HepG2 (cell line): ENCODE measurements around the gene STH. TPM values are rescaled to one million over a fixed set of nuclear protein-coding genes. Genes with fewer than 3 reads are reported as not detected.

ENCODE experiments used
- ETV5 ChIP-seq: IDR thresholded peaks from 2 replicates; pipeline ENCODE4 v1.6.1; 2018; ENCODE audit warnings: missing biosample characterization, missing genetic modification reagents, inconsistent platforms, borderline replicate concordance
- EZH2 ChIP-seq: conservative IDR thresholded peaks from 2 replicates; pipeline ENCODE4 v1.6.1; 2012; ENCODE audit warnings: mild to moderate bottlenecking, low read depth, low read length, moderate library complexity
- GPN1 ChIP-seq: sonication (generic); formaldehyde crosslinking; IDR thresholded peaks from 2 replicates; pipeline ENCODE4 v1.5.1; 2020; ENCODE audit warnings: missing genetic modification reagents, borderline replicate concordance
- GZF1 ChIP-seq: sonication (generic); formaldehyde crosslinking; IDR thresholded peaks from 2 replicates; pipeline ENCODE4 v1.5.1; 2020; ENCODE audit warnings: mild to moderate bottlenecking, missing genetic modification reagents
- MZF1 ChIP-seq: sonication (generic); formaldehyde crosslinking; IDR thresholded peaks from 2 replicates; pipeline ENCODE4 v1.8.1; 2023; ENCODE audit warnings: mild to moderate bottlenecking, missing genetic modification reagents, borderline replicate concordance
- NFYB ChIP-seq: sonication (generic); formaldehyde crosslinking; IDR thresholded peaks from 2 replicates; pipeline ENCODE4 v1.4.0; 2020; ENCODE audit warnings: missing genetic modification reagents
- SKI ChIP-seq: fragments of 450-650 bp; IDR thresholded peaks from one replicate; pipeline ENCODE4 v1.6.1; 2018; ENCODE audit warnings: mild to moderate bottlenecking; ENCODE audit not compliant: partially characterized antibody
- SPEN ChIP-seq: sonication (generic); formaldehyde crosslinking; IDR thresholded peaks from 2 replicates; pipeline ENCODE4 v1.5.1; 2020; ENCODE audit warnings: low read depth, mild to moderate bottlenecking, missing genetic modification reagents
- XRCC5 ChIP-seq: fragments of 200-400 bp; formaldehyde crosslinking; optimal IDR thresholded peaks from 2 replicates; pipeline ENCODE3; 2017; ENCODE audit warnings: mild to moderate bottlenecking, low read length
- ZNF432 ChIP-seq: sonication (generic); formaldehyde crosslinking; IDR thresholded peaks from 2 replicates; pipeline ENCODE4 v1.5.0; 2020; ENCODE audit warnings: missing genetic modification reagents, mild to moderate bottlenecking, borderline replicate concordance
- ZNF496 ChIP-seq: sonication (generic); formaldehyde crosslinking; IDR thresholded peaks from 2 replicates; pipeline ENCODE4 v1.8.1; 2023; ENCODE audit warnings: mild to moderate bottlenecking, moderate library complexity, missing genetic modification reagents; ENCODE audit not compliant: insufficient replicate concordance
- ZNF607 ChIP-seq: sonication (generic); formaldehyde crosslinking; IDR thresholded peaks from 2 replicates; pipeline ENCODE4 v1.5.1; 2020; ENCODE audit warnings: missing genetic modification reagents, mild to moderate bottlenecking, borderline replicate concordance
- ZNF737 ChIP-seq: sonication (generic); formaldehyde crosslinking; IDR thresholded peaks from 2 replicates; pipeline ENCODE4 v1.5.0; 2020; ENCODE audit warnings: missing genetic modification reagents, mild to moderate bottlenecking, borderline replicate concordance
- polyA plus RNA-seq, 8 experiments: library from polyadenylated mRNA; depleted of rRNA in 3 of 8; stranded (reverse) in 7 of 8; unstranded in 1 of 8; fragments of >200 nt; fragmentation: Illumina TruSeq in 4 of 8; extraction: Trizol in 4 of 8; gene quantifications; 2 replicates each; pipeline versions ENCODE4 v1.2.1 to v1.2.3, GENCODE V29; 2011 to 2016; ENCODE audit warnings: low read depth in 4 of 8, missing spikeins in 1 of 8, mixed read lengths in 1 of 8; ENCODE audit not compliant: insufficient read depth in 1 of 8
- total RNA-seq, 5 experiments: library from RNA; depleted of rRNA; stranded (reverse); fragments of >200 nt; fragmentation: Illumina TruSeq; extraction: Trizol; gene quantifications; 2 replicates each; pipeline ENCODE4 v1.2.3, GENCODE V29; 2016; ENCODE audit warnings: low read depth in 1 of 5
- TF ChIP-seq, protein P1 (sequence below): sonication (generic); formaldehyde crosslinking; conservative IDR thresholded peaks from 2 replicates; pipeline ENCODE4 v1.4.0; 2020; ENCODE audit warnings: mild to moderate bottlenecking, missing genetic modification reagents, moderate library complexity
- TF ChIP-seq, protein P2 (sequence below): sonication (generic); formaldehyde crosslinking; IDR thresholded peaks from 2 replicates; pipeline ENCODE4; 2020; ENCODE audit warnings: missing genetic modification reagents, mild to moderate bottlenecking, borderline replicate concordance
- TF ChIP-seq, protein P3 (sequence below): sonication (generic); formaldehyde crosslinking; conservative IDR thresholded peaks from 2 replicates; pipeline ENCODE4 v1.4.0; 2020; ENCODE audit warnings: missing genetic modification reagents
- TF ChIP-seq, protein P4 (sequence below): sonication (generic); formaldehyde crosslinking; IDR thresholded peaks from 2 replicates; pipeline ENCODE4 v1.8.0; 2023; ENCODE audit warnings: mild to moderate bottlenecking, missing genetic modification reagents

STH gene
- total and polyA plus RNA-seq, 2 of the 13 experiments (the other 11 are each of a cell fraction or from before 2014, with no cell fraction given): not detected

DNA sequence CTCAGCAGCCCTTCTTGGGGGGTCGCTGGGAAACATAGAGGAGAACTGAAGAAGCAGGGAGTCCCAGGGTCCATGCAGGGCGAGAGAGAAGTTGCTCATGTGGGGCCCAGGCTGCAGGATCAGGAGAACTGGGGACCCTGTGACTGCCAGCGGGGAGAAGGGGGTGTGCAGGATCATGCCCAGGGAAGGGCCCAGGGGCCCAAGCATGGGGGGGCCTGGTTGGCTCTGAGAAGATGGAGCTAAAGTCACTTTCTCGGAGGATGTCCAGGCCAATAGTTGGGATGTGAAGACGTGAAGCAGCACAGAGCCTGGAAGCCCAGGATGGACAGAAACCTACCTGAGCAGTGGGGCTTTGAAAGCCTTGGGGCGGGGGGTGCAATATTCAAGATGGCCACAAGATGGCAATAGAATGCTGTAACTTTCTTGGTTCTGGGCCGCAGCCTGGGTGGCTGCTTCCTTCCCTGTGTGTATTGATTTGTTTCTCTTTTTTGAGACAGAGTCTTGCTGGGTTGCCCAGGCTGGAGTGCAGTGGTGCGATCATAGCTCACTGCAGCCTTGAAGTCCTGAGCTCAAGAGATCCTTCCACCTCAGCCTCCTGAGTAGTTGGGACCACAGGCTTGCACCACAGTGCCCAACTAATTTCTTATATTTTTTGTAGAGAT, 3.4 kb downstream of the STH start (continued):
- peak; percentile 48; the same call in 1 of the 2 replicates for TF ChIP-seq ETV5 (CRISPR knock-in tag)
- TF ChIP-seq XRCC5: peak; percentile 61
- TF ChIP-seq SPEN (CRISPR knock-in tag): no peak
- TF ChIP-seq, protein P1, sequence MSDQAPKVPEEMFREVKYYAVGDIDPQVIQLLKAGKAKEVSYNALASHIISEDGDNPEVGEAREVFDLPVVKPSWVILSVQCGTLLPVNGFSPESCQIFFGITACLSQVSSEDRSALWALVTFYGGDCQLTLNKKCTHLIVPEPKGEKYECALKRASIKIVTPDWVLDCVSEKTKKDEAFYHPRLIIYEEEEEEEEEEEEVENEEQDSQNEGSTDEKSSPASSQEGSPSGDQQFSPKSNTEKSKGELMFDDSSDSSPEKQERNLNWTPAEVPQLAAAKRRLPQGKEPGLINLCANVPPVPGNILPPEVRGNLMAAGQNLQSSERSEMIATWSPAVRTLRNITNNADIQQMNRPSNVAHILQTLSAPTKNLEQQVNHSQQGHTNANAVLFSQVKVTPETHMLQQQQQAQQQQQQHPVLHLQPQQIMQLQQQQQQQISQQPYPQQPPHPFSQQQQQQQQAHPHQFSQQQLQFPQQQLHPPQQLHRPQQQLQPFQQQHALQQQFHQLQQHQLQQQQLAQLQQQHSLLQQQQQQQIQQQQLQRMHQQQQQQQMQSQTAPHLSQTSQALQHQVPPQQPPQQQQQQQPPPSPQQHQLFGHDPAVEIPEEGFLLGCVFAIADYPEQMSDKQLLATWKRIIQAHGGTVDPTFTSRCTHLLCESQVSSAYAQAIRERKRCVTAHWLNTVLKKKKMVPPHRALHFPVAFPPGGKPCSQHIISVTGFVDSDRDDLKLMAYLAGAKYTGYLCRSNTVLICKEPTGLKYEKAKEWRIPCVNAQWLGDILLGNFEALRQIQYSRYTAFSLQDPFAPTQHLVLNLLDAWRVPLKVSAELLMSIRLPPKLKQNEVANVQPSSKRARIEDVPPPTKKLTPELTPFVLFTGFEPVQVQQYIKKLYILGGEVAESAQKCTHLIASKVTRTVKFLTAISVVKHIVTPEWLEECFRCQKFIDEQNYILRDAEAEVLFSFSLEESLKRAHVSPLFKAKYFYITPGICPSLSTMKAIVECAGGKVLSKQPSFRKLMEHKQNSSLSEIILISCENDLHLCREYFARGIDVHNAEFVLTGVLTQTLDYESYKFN: 0 out of 2 replicates have a peak, but pooled peaks have one; percentile 7
- TF ChIP-seq, protein P2, sequence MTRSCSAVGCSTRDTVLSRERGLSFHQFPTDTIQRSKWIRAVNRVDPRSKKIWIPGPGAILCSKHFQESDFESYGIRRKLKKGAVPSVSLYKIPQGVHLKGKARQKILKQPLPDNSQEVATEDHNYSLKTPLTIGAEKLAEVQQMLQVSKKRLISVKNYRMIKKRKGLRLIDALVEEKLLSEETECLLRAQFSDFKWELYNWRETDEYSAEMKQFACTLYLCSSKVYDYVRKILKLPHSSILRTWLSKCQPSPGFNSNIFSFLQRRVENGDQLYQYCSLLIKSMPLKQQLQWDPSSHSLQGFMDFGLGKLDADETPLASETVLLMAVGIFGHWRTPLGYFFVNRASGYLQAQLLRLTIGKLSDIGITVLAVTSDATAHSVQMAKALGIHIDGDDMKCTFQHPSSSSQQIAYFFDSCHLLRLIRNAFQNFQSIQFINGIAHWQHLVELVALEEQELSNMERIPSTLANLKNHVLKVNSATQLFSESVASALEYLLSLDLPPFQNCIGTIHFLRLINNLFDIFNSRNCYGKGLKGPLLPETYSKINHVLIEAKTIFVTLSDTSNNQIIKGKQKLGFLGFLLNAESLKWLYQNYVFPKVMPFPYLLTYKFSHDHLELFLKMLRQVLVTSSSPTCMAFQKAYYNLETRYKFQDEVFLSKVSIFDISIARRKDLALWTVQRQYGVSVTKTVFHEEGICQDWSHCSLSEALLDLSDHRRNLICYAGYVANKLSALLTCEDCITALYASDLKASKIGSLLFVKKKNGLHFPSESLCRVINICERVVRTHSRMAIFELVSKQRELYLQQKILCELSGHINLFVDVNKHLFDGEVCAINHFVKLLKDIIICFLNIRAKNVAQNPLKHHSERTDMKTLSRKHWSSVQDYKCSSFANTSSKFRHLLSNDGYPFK: no peak
- TF ChIP-seq, protein P3, sequence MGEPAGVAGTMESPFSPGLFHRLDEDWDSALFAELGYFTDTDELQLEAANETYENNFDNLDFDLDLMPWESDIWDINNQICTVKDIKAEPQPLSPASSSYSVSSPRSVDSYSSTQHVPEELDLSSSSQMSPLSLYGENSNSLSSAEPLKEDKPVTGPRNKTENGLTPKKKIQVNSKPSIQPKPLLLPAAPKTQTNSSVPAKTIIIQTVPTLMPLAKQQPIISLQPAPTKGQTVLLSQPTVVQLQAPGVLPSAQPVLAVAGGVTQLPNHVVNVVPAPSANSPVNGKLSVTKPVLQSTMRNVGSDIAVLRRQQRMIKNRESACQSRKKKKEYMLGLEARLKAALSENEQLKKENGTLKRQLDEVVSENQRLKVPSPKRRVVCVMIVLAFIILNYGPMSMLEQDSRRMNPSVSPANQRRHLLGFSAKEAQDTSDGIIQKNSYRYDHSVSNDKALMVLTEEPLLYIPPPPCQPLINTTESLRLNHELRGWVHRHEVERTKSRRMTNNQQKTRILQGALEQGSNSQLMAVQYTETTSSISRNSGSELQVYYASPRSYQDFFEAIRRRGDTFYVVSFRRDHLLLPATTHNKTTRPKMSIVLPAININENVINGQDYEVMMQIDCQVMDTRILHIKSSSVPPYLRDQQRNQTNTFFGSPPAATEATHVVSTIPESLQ (CRISPR knock-in tag): no peak; the same call in 1 of the 2 replicates
- TF ChIP-seq SKI: no peak
- TF ChIP-seq ZNF496 (CRISPR knock-in tag): no peak
- no peak for TF ChIP-seq ZNF432 (CRISPR knock-in tag)
- no peak for TF ChIP-seq ZNF607 (CRISPR knock-in tag)
- TF ChIP-seq NFYB (CRISPR knock-in tag): no peak
- no peak for TF ChIP-seq GPN1 (CRISPR knock-in tag)
- TF ChIP-seq, protein P4, sequence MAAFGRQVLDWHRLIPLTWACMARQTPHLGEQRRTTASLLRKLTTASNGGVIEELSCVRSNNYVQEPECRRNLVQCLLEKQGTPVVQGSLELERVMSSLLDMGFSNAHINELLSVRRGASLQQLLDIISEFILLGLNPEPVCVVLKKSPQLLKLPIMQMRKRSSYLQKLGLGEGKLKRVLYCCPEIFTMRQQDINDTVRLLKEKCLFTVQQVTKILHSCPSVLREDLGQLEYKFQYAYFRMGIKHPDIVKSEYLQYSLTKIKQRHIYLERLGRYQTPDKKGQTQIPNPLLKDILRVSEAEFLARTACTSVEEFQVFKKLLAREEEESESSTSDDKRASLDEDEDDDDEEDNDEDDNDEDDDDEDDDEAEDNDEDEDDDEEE (CRISPR knock-in tag): no peak
- TF ChIP-seq MZF1 (CRISPR knock-in tag): no peak
- peak; percentile 26; the same call in 1 of the 2 replicates for TF ChIP-seq ZNF737 (CRISPR knock-in tag)
- TF ChIP-seq EZH2: no peak
- no peak for TF ChIP-seq GZF1 (CRISPR knock-in tag)
